Heart right ventricle (tissue), 16 donors: ENCODE data around the gene DUSP22. TPM values are rescaled to one million over a fixed set of nuclear protein-coding genes. Genes with fewer than 3 reads are reported as not detected.

Source experiments
- ATAC-seq, 8 donors: fragments of 200-7000 bp; cut with Tn5 transposase; one replicate each; pipeline ENCODE4 v1.9.1; 2020; ENCODE audit warnings: mild to moderate bottlenecking in 8 of 8, moderate library complexity in 8 of 8, moderate number of reproducible peaks in 1 of 8
- DNase-seq, 2 donors: peaks; one replicate each; pipeline ENCODE4 v3.0.0-alpha.2; 2020
- H3K27ac ChIP-seq, 10 donors: fragments of 200-600 bp; sonication (generic) in 2 of 10; one replicate each; pipeline versions ENCODE4 v1.5.0 to v1.8.0; 2020 to 2022; ENCODE audit warnings: mild to moderate bottlenecking in 3 of 10
- H3K27me3 ChIP-seq, 7 donors: fragments of 200-600 bp; one replicate each; pipeline ENCODE4 v1.8.0; 2021 to 2022; ENCODE audit warnings: mild to moderate bottlenecking in 2 of 7
- H3K36me3 ChIP-seq, 9 donors: fragments of 200-600 bp; sonication (generic) in 1 of 9; one replicate each; pipeline versions ENCODE4 v1.5.0 to v1.8.0; 2020 to 2022; ENCODE audit warnings: mild to moderate bottlenecking in 2 of 9
- H3K4me1 ChIP-seq, 9 donors: fragments of 200-600 bp; sonication (generic) in 1 of 9; one replicate each; pipeline versions ENCODE4 v1.5.0 to v1.8.0; 2020 to 2022; ENCODE audit warnings: mild to moderate bottlenecking in 4 of 9
- H3K4me3 ChIP-seq, 10 donors: fragments of 200-600 bp; sonication (generic) in 2 of 10; one replicate each; pipeline versions ENCODE4 v1.5.0 to v1.8.0; 2020 to 2022; ENCODE audit warnings: mild to moderate bottlenecking in 7 of 10, moderate library complexity in 2 of 10
- H3K9me3 ChIP-seq, 11 donors: fragments of 200-600 bp in 10 of 11; sonication (generic) in 2 of 11; one replicate each; pipeline versions ENCODE4 v1.5.0 to v1.8.0; 2013 to 2022; ENCODE audit warnings: mild to moderate bottlenecking in 2 of 11, control low read depth in 1 of 11, moderate library complexity in 1 of 11
- WGBS, 2 donors: extraction: QIAGEN DNeasy Blood & Tissue Kit; methylation state at CpG; one replicate each; pipeline ENCODE4 v1.1.7; 2013; ENCODE audit warnings: inconsistent platforms in 1 of 2; 5-methylcytosine and 5-hydroxymethylcytosine counted together
- intact Hi-C, 10 donors: fragments of 100-400 bp; cut with DNase I; formaldehyde crosslinking; loops; one replicate each; pipeline versions ENCODE4 v1.11.1 to v1.14.2; 2022
- polyA plus RNA-seq, 2 donors: library from polyadenylated mRNA; stranded (reverse); fragments of 200-250 nt; gene quantifications; one replicate each; pipeline ENCODE4 v1.2.3, GENCODE V29; 2013
- total RNA-seq, 10 donors: library from RNA; stranded (reverse); fragmentation: NEBNext Ultra II Directional in 3 of 10; extraction: Animal tissue kit (Norgen Biotek cat#: 25700) in 3 of 10; gene quantifications; one replicate each; pipeline versions ENCODE4 v1.2.1 to v1.2.4, GENCODE V29; 2021 to 2023
- TF ChIP-seq, protein P1 (sequence below), 9 donors: fragments of 200-600 bp; sonication (generic) in 2 of 9; IDR thresholded peaks; one replicate each; pipeline versions ENCODE4 v1.5.0 to v1.8.0; 2021 to 2022; ENCODE audit warnings: antibody characterized with exemption in 9 of 9, mild to moderate bottlenecking in 5 of 9, moderate library complexity in 1 of 9
- donor health status: Arrhythmogenic right ventricular cardiomyopathy.
- donor health status: ischemic (EF 13 %, LVEDD 7.1; RV severe dilation, severe dysfunction).
- donor health status: healthy with polysubstance abuse.
- donor health status: DM: no; HTN: yes; CAD: no.
- donor health status: DM: no; HTN: no; CAD: no.
- donor health status: ischemic (EF 25% LVEDD 6.9; RV normal size, moderate dysfunction).
- donor health status: ischemic (EF 25% LVEDD 5.7; RV mildly dilated, moderate dysfunction).
- donor health status: healthy.
- donor health status: DM: yes; HTN: yes; CAD: no.
- donor health status: Ischemic cardiomyopathy.
- donor health status: ischemic (EF 35%, LVEDD 5.7; RV mildly dilated, moderate dysfunction).
- donor health status: nonischemic (EF 11% LVEDD 7.7; RV severe dilation, severe dysfunction).
- donor health status: DM: yes; HTN: yes; CAD: no.
- donor health status: PGD.
- donor health status: ischemic (EF 29% LVEDD 5.4; RV normal size, mild dysfunction).
- donor health status: nonischemic (EF 23%, LVEDD 6.1; RV moderate dilation, normal function).

Gene DUSP22
- total and polyA plus RNA-seq, 12 donors: 32.0 to 70.4 (median 51.9) TPM

DNA sequence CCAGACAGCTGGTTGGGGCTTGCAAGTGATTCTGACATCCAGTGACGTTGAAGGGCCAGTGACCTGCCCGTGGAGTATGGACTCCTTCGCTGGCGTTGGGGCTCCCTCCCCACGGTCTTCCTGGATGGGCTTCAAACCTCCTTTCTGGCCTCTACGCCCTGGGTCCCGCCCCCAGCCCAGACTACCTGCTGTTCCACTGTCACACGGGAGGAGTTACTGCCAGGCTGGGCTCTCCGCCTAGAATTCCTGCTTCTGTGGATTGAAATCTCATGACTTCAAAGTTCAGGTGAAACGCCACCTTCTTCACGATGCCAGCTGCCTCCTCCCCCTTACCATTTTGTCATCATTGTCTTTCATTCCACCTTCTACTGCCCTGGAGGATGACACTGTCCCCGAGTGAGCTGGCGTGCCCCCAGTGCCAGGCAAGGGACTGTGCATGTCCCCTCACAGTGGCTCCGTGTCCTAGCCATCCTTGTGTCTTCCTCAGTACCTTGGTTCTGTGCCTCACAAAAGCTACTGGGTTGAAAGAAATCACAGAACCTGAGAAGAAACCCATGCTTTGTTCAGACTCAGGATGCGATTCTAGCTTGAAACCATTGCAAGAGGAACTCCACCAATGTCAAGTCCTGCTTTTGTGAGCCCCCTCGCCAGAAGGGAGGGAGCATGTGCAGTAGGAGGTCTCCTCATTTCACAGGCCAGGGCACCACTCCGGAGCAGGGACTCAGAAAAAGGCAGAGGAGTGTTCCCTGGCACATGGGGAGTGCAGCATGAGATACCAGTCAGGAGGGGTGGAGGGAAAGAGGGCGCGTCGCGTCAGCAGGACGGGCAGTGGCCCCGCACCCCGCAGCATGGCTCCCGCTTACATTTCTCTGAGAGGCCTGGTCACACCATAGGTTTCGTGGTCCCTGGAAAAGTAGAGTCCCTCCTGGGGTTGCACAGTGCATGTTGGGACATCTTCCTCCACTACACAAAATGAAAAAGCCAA lies 88.2 kb downstream of the DUSP22 start:
- Histone ChIP-seq H3K4me1 (no peaks in the 10 kb centered on the region), H3K27ac (no peak overlapping the region), H3K4me3 (no peak overlapping the region), H3K27me3 (peaks cover 4 to 88% (median 60%) of the 10 kb centered on the region in 7 donors), H3K9me3 (no peaks in the 10 kb centered on the region), H3K36me3 (no peaks in the 10 kb centered on the region)
- ATAC-seq (peak in 1 of 8 donors; percentile 16), DNase-seq (no peak)
- intact Hi-C loops: loop anchor here in 1 of 10 donors (10.0 kb wide), 1 partner anchor 176 kb away; no protein-coding TSS in a partner anchor
- TF ChIP-seq, protein P1, sequence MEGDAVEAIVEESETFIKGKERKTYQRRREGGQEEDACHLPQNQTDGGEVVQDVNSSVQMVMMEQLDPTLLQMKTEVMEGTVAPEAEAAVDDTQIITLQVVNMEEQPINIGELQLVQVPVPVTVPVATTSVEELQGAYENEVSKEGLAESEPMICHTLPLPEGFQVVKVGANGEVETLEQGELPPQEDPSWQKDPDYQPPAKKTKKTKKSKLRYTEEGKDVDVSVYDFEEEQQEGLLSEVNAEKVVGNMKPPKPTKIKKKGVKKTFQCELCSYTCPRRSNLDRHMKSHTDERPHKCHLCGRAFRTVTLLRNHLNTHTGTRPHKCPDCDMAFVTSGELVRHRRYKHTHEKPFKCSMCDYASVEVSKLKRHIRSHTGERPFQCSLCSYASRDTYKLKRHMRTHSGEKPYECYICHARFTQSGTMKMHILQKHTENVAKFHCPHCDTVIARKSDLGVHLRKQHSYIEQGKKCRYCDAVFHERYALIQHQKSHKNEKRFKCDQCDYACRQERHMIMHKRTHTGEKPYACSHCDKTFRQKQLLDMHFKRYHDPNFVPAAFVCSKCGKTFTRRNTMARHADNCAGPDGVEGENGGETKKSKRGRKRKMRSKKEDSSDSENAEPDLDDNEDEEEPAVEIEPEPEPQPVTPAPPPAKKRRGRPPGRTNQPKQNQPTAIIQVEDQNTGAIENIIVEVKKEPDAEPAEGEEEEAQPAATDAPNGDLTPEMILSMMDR (IDR thresholded peaks at IDR 0.05): no peak
- WGBS, 2 donors: 81 to 82% methylated on average over 26 of the region's 26 CpGs

GRCh38 chr6:381742-382461 lies 89.6 kb downstream of the DUSP22 start:
- 85 to 88% methylated on average over 17 of the region's 17 CpGs for WGBS, 2 donors
- ATAC-seq (no peak), DNase-seq (no peak)
- no peaks in the 10 kb centered on the region for H3K36me3 ChIP-seq
- no peak overlapping the region for H3K27ac ChIP-seq
- H3K27me3 ChIP-seq: peaks cover 4 to 95% (median 63%) of the 10 kb centered on the region in 7 donors
- TF ChIP-seq, protein P1 (IDR thresholded peaks at IDR 0.05): no peak
- no peaks in the 10 kb centered on the region for H3K4me1 ChIP-seq
- intact Hi-C loops: loop anchor here in 1 of 10 donors (10.0 kb wide), 1 partner anchor 177 kb away; no protein-coding TSS in a partner anchor
- H3K4me3 ChIP-seq: no peak overlapping the region
- H3K9me3 ChIP-seq: no peaks in the 10 kb centered on the region

DNA sequence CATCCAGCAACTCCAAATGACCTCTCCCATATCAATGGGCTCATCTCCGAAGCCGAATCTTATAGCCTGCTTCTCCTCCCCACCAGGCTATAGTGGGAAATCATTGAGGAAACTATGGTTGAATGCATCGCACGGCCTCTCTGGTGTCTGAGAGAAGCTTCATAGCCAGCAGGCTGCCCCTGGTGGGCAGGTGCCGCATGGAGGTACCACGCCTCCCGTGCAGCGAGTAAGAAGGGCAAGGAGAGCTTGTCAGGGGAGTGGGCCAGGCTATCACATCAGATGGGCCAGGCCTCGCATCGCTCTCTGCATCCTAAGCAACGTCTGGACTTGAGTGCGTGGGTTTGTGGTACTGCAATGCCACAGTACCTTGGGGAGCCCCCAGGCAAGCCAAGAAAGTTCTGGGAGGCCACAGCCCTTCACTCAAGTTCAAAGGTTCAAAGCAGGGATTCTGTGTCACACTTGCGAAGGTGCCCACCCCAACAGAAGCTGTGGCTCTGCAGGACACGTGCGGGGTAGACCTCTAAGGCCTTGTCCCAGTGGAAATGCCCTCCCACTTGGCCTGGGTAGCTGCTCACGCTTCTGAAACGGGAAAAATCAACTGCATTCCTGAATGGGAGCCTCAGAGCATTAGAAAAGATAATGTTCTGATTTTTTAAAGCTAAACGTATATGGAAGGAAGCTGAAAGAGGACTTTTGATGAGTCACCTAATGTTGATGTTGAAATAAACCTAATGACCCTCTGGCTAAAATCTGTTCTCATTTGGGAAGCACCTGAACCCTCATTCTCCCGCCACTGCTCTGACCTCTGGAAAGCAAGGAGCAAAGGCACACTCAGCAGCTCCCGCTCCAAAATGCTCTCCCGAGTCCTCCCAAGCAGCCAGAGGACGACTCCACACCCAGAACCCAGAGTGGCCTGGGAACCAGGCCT lies 90.9 kb downstream of the DUSP22 start:
- DNase-seq: no peak
- H3K36me3 ChIP-seq: no peaks in the 10 kb centered on the region
- no peaks in the 10 kb centered on the region for H3K4me1 ChIP-seq
- TF ChIP-seq, protein P1 (IDR thresholded peaks at IDR 0.05): no peak
- H3K4me3 ChIP-seq: no peak overlapping the region
- H3K27ac ChIP-seq: no peak overlapping the region
- ATAC-seq: no peak
- WGBS, 2 donors: 77 to 82% methylated on average over 22 of the region's 22 CpGs
- H3K27me3 ChIP-seq: peaks cover 4 to 92% (median 72%) of the 10 kb centered on the region in 7 donors
- intact Hi-C loops: loop anchor here in 1 of 10 donors (10.0 kb wide), 1 partner anchor 178 kb away; no protein-coding TSS in a partner anchor
- no peaks in the 10 kb centered on the region for H3K9me3 ChIP-seq
